ENCODE measurements around the gene CELA1.

GRCh38 chr12:51324953-51325352, 21.5 kb downstream of the CELA1 start:
- TF ChIP-seq YY1 (IDR thresholded peaks at IDR 0.05; ENCODE audit: insufficient read depth, insufficient read length): no peak
- no peak for TF ChIP-seq ZNF274 (IDR thresholded peaks at IDR 0.05; ENCODE audit: low read depth, low read length)

All from NT2/D1 (cell line).